Kidney (tissue), 14 donors: ENCODE measurements around the gene GRIN3A. TPM values are rescaled to one million over a fixed set of nuclear protein-coding genes. Genes with fewer than 3 reads are reported as not detected.

Source experiments
- DNase-seq, 5 donors: peaks; one replicate each; pipeline ENCODE4 v3.0.0-alpha.2; 2013 to 2020
- FAIRE-seq: peaks from 2 replicates; lab custom pipeline; 2012; peaks lifted over from hg19 to GRCh38; lab: Jason Lieb, UNC
- H3K27ac ChIP-seq, 2 donors: one replicate each; pipeline ENCODE4 v1.7.0; 2013; ENCODE audit warnings: low read depth in 2 of 2, low read length in 2 of 2, inconsistent platforms in 1 of 2
- H3K27me3 ChIP-seq: one replicate; pipeline ENCODE4 v1.7.1; 2013; ENCODE audit warnings: low read length, inconsistent platforms; ENCODE audit not compliant: control insufficient read depth, insufficient read depth
- H3K36me3 ChIP-seq, 3 donors: one replicate each; pipeline versions ENCODE4 v1.7.0 to v1.7.1; 2013; ENCODE audit warnings: low read length in 3 of 3, control low read depth in 1 of 3, inconsistent platforms in 1 of 3; ENCODE audit not compliant: insufficient read depth in 3 of 3, control insufficient read depth in 2 of 3
- H3K4me1 ChIP-seq, 3 donors: one replicate each; pipeline versions ENCODE4 v1.7.0 to v1.7.1; 2013; ENCODE audit warnings: low read length in 3 of 3, inconsistent platforms in 1 of 3, low read depth in 1 of 3; ENCODE audit not compliant: control insufficient read depth in 2 of 3, insufficient read depth in 2 of 3
- H3K4me3 ChIP-seq, 3 donors: one replicate each; pipeline versions ENCODE4 v1.7.0 to v1.8.1; 2013; ENCODE audit warnings: low read length in 3 of 3, control low read depth in 1 of 3, inconsistent platforms in 1 of 3
- H3K9ac ChIP-seq, 3 donors: one replicate each; pipeline versions ENCODE4 v1.7.0 to v1.7.1; 2013; ENCODE audit warnings: low read length in 3 of 3, control low read depth in 1 of 3, inconsistent platforms in 1 of 3
- H3K9me3 ChIP-seq, 3 donors: one replicate each; pipeline versions ENCODE4 v1.7.0 to v1.7.1; 2013; ENCODE audit warnings: low read length in 3 of 3, control low read depth in 1 of 3, inconsistent platforms in 1 of 3; ENCODE audit not compliant: control insufficient read depth in 2 of 3, insufficient read depth in 1 of 3
- CTCF ChIP-seq: IDR thresholded peaks from 3 replicates; pipeline ENCODE4 v1.5.1; 2012; ENCODE audit warnings: mild to moderate bottlenecking, moderate library complexity, borderline replicate concordance; ENCODE audit not compliant: insufficient read depth; ENCODE audit errors: extremely low read depth
- intact Hi-C: fragments of 100-400 bp; cut with DNase I; formaldehyde crosslinking; loops from one replicate; pipeline ENCODE4 v1.11.1; 2022
- polyA plus RNA-seq: library from polyadenylated mRNA; stranded (reverse); fragments of 350-450 nt; fragmentation: Illumina TruSeq; extraction: RNeasy Lipid Tissue Mini Kit (QIAGEN cat#74804); gene quantifications from one replicate; pipeline ENCODE4 v1.2.3, GENCODE V29; 2014; ENCODE audit warnings: low read depth, low replicate concordance; ENCODE audit not compliant: insufficient read depth
- total RNA-seq: library from RNA; stranded (reverse); fragmentation: NEBNext Ultra II Directional; extraction: Animal tissue kit (Norgen Biotek cat#: 25700); gene quantifications from one replicate; pipeline ENCODE4 v1.2.1, GENCODE V29; 2021
- donor health status: control.
- donor health status: control.
- donor health status: control.
- donor health status: control.
- donor health status: control.
- donor health status: DM: yes; HTN: yes; CAD: no.
- donor health status: Normal renal cell carcinoma (clear cell type).

GRIN3A gene
- total and polyA plus RNA-seq, 2 donors from 2014 or later, result 0.03 to 0.06 TPM

- no peak overlapping the region for H3K27ac ChIP-seq
- no peaks in the 10 kb centered on the region for H3K4me1 ChIP-seq
- H3K9ac ChIP-seq, result no peak overlapping the region
- FAIRE-seq (no peak), DNase-seq (no peak)
- intact Hi-C loops, result no loop called here
- no peaks in the 10 kb centered on the region for H3K27me3 ChIP-seq
- H3K9me3 ChIP-seq, result no peaks in the 10 kb centered on the region
- H3K36me3 ChIP-seq, result no peaks in the 10 kb centered on the region
- no peak for TF ChIP-seq CTCF
- no peak overlapping the region for H3K4me3 ChIP-seq
Measured at GRCh38 chr9:101677861-101678260, 60.6 kb downstream of the GRIN3A start.

- Histone ChIP-seq H3K27me3 (no peaks in the 10 kb centered on the region), H3K9me3 (no peaks in the 10 kb centered on the region), H3K27ac (no peak overlapping the region), H3K9ac (no peak overlapping the region), H3K4me1 (no peaks in the 10 kb centered on the region), H3K4me3 (no peak overlapping the region), H3K36me3 (no peaks in the 10 kb centered on the region)
- FAIRE-seq (no peak), DNase-seq (no peak)
- TF ChIP-seq CTCF, result no peak
- intact Hi-C loops, result no loop called here
Measured at GRCh38 chr9:101675341-101675740, 63.1 kb downstream of the GRIN3A start.

GRCh38 chr9:101674165-101674564, 64.3 kb downstream of the GRIN3A start:
- no peak overlapping the region for H3K9ac ChIP-seq
- no peaks in the 10 kb centered on the region for H3K27me3 ChIP-seq
- no peak for TF ChIP-seq CTCF
- no peaks in the 10 kb centered on the region for H3K9me3 ChIP-seq
- no peak overlapping the region for H3K27ac ChIP-seq
- H3K4me1 ChIP-seq, result no peaks in the 10 kb centered on the region
- no peak for DNase-seq
- H3K4me3 ChIP-seq, result no peak overlapping the region
- no peaks in the 10 kb centered on the region for H3K36me3 ChIP-seq
- no peak for FAIRE-seq
- intact Hi-C loops, result no loop called here

GRCh38 chr9:101673642-101674041, 64.8 kb downstream of the GRIN3A start:
- H3K27ac ChIP-seq, result no peak overlapping the region
- H3K4me3 ChIP-seq, result no peak overlapping the region
- H3K27me3 ChIP-seq, result no peaks in the 10 kb centered on the region
- H3K36me3 ChIP-seq, result no peaks in the 10 kb centered on the region
- intact Hi-C loops, result no loop called here
- H3K9ac ChIP-seq, result no peak overlapping the region
- H3K9me3 ChIP-seq, result no peaks in the 10 kb centered on the region
- TF ChIP-seq CTCF, result no peak
- no peak for DNase-seq
- no peaks in the 10 kb centered on the region for H3K4me1 ChIP-seq
- FAIRE-seq, result peak; percentile 21
